Endodermal cell (in vitro differentiated cells): ENCODE data around the gene FTO. TPM values are rescaled to one million over a fixed set of nuclear protein-coding genes. Genes with fewer than 3 reads are reported as not detected.
A peak's percentile ranks its signal among the peaks of the same experiment; 100 is the strongest.

ENCODE experiments used
- DNase-seq: peaks from one replicate; pipeline ENCODE4 v3.0.0-alpha.2; 2017
- H3K27ac ChIP-seq: 2 replicates; pipeline ENCODE4 v1.5.1; 2013; ENCODE audit warnings: mild to moderate bottlenecking, low read depth, low read length, moderate library complexity
- H3K27me3 ChIP-seq: 2 replicates; pipeline ENCODE4 v1.6.1; 2013; ENCODE audit warnings: mild to moderate bottlenecking, low read length, moderate library complexity; ENCODE audit not compliant: insufficient read depth, control insufficient read depth, poor library complexity, severe bottlenecking
- H3K36me3 ChIP-seq: 2 replicates; pipeline ENCODE4 v1.7.0; 2013; ENCODE audit warnings: mild to moderate bottlenecking, low read length, moderate library complexity; ENCODE audit not compliant: control insufficient read depth, insufficient read depth
- H3K4me1 ChIP-seq: one replicate; pipeline ENCODE4 v1.7.0; 2013; ENCODE audit warnings: low read length; ENCODE audit not compliant: control insufficient read depth, insufficient read depth
- H3K4me3 ChIP-seq: 2 replicates; pipeline ENCODE4 v1.5.1; 2013; ENCODE audit warnings: mild to moderate bottlenecking, low read length, moderate library complexity
- H3K9ac ChIP-seq: 2 replicates; pipeline ENCODE4 v1.6.1; 2013; ENCODE audit warnings: mild to moderate bottlenecking, low read length, moderate library complexity; ENCODE audit not compliant: poor library complexity, severe bottlenecking; ENCODE audit errors: extremely low read depth
- H3K9me3 ChIP-seq: 2 replicates; pipeline ENCODE4 v1.6.1; 2013; ENCODE audit warnings: mild to moderate bottlenecking, low read length, moderate library complexity; ENCODE audit not compliant: control insufficient read depth
- H3K27ac Mint-ChIP-seq: 2 replicates; pipeline ENCODE4 v1.8.0; 2020; ENCODE audit warnings: mixed read lengths
- H3K27me3 Mint-ChIP-seq: 2 replicates; pipeline ENCODE4 v1.8.0; 2021; ENCODE audit warnings: mild to moderate bottlenecking, mixed read lengths; ENCODE audit not compliant: insufficient read depth
- H3K36me3 Mint-ChIP-seq: 2 replicates; pipeline ENCODE4 v1.8.0; 2020; ENCODE audit warnings: low read depth, mixed read lengths
- H3K4me1 Mint-ChIP-seq: 2 replicates; pipeline ENCODE4 v1.8.0; 2020; ENCODE audit warnings: mixed read lengths
- H3K4me3 Mint-ChIP-seq: 2 replicates; pipeline ENCODE4 v1.8.0; 2020; ENCODE audit warnings: mild to moderate bottlenecking, moderate library complexity, mixed read lengths
- H3K9me3 Mint-ChIP-seq: 2 replicates; pipeline ENCODE4 v1.8.0; 2020; ENCODE audit warnings: mild to moderate bottlenecking, mixed read lengths
- CTCF ChIP-seq: fragments of 200-600 bp; sonication (generic); conservative IDR thresholded peaks from 2 replicates; pipeline ENCODE4 v1.5.0; 2021; ENCODE audit warnings: antibody characterized with exemption, mild to moderate bottlenecking
- WGBS, 2 experiments: methylation state at CpG; one replicate each; pipeline versions ENCODE4 v1.1.5 to v1.1.7; 2013; ENCODE audit warnings: missing lambda C conversion rate in 2 of 2, mixed read lengths in 1 of 2; ENCODE audit not compliant: insufficient coverage in 1 of 2, insufficient read length in 1 of 2; 5-methylcytosine and 5-hydroxymethylcytosine counted together
- total RNA-seq, 2 donors: library from RNA; stranded (reverse); fragmentation: NEBNext Ultra II Directional in 1 of 2; extraction: Animal tissue kit (Norgen Biotek cat#: 25700) in 1 of 2; gene quantifications; 2 replicates in 1 of 2; 3 replicates in 1 of 2; pipeline ENCODE4 v1.2.1, GENCODE V29; 2021

FTO gene
- total RNA-seq, 2 donors from 2014 or later, result 80.3 to 102 TPM

- no peak overlapping the region for H3K4me3 ChIP-seq
- WGBS, 2 experiments, result no CpG with 5 or more reads among the region's 1 CpG
- no peak overlapping the region for H3K27ac ChIP-seq
- peaks cover 12% of the 10 kb centered on the region for H3K36me3 Mint-ChIP-seq
- no peak overlapping the region for H3K4me3 Mint-ChIP-seq
- no peaks in the 10 kb centered on the region for H3K4me1 ChIP-seq
- H3K27ac Mint-ChIP-seq, result no peak overlapping the region
- no peaks in the 10 kb centered on the region for H3K9me3 Mint-ChIP-seq
- no peak for TF ChIP-seq CTCF
- no peaks in the 10 kb centered on the region for H3K9me3 ChIP-seq
- H3K9ac ChIP-seq, result no peak overlapping the region
- no peaks in the 10 kb centered on the region for H3K27me3 ChIP-seq
- H3K4me1 Mint-ChIP-seq, result peaks cover under 1% of the 10 kb centered on the region
- no peaks in the 10 kb centered on the region for H3K36me3 ChIP-seq
- DNase-seq, result no peak
- no peaks in the 10 kb centered on the region for H3K27me3 Mint-ChIP-seq
Measured at GRCh38 chr16:53817812-53818550, 114.0 kb downstream of the FTO start.

- Histone ChIP-seq H3K4me3 (no peak overlapping the region), H3K9me3 (no peaks in the 10 kb centered on the region), H3K27me3 (no peaks in the 10 kb centered on the region), H3K4me1 (no peaks in the 10 kb centered on the region), H3K27ac (no peak overlapping the region), H3K9ac (no peak overlapping the region), H3K36me3 (peaks cover 7% of the 10 kb centered on the region)
- peaks cover 7% of the 10 kb centered on the region for H3K36me3 Mint-ChIP-seq
- no peak overlapping the region for H3K4me3 Mint-ChIP-seq
- TF ChIP-seq CTCF, result no peak
- WGBS, 2 experiments, result 100% methylated on average over 1 of the region's 1 CpG; no CpG with 5 or more reads in 1 of the 2 experiments
- H3K4me1 Mint-ChIP-seq, result no peaks in the 10 kb centered on the region
- DNase-seq, result no peak
- no peaks in the 10 kb centered on the region for H3K9me3 Mint-ChIP-seq
- no peak overlapping the region for H3K27ac Mint-ChIP-seq
- H3K27me3 Mint-ChIP-seq, result no peaks in the 10 kb centered on the region
Measured at GRCh38 chr16:53821487-53821886, 117.5 kb downstream of the FTO start.

GRCh38 chr16:53821957-53822625 is 118.1 kb downstream of the FTO start:
- no peaks in the 10 kb centered on the region for H3K9me3 ChIP-seq
- Mint-ChIP-seq H3K4me1 (no peaks in the 10 kb centered on the region), H3K27ac (no peak overlapping the region), H3K4me3 (no peak overlapping the region), H3K27me3 (no peaks in the 10 kb centered on the region), H3K36me3 (peaks cover 8% of the 10 kb centered on the region), H3K9me3 (no peaks in the 10 kb centered on the region)
- TF ChIP-seq CTCF, result peak; percentile 56
- no peaks in the 10 kb centered on the region for H3K4me1 ChIP-seq
- 67 to 75% methylated on average over 4 of the region's 4 CpGs for WGBS, 2 experiments
- DNase-seq, result no peak
- H3K36me3 ChIP-seq, result peaks cover 11% of the 10 kb centered on the region
- H3K27ac ChIP-seq, result no peak overlapping the region
- H3K9ac ChIP-seq, result no peak overlapping the region
- no peak overlapping the region for H3K4me3 ChIP-seq
- no peaks in the 10 kb centered on the region for H3K27me3 ChIP-seq
